ENCODE results near the gene SH2D7. TPM values are rescaled to one million over a fixed set of nuclear protein-coding genes. Genes with fewer than 3 reads are reported as not detected.
"Not testable (repeated sequence)": the region's sequence is repeated elsewhere in the genome, so short reads cannot be mapped to it uniquely, and the experiment has no call there.

Gene SH2D7
- total RNA-seq, 1 donor from 2014 or later, result not detected

- intact Hi-C loops (cut with micrococcal nuclease), result no loop called here
- no peak for ATAC-seq
- no peak for DNase-seq
These were observed 32.9 kb downstream of the SH2D7 start for GRCh38 chr15:78125267-78125666.

- DNase-seq, result no peak
- ATAC-seq, result no peak
- intact Hi-C loops (cut with micrococcal nuclease), result no loop called here
These were observed 35.5 kb downstream of the SH2D7 start for GRCh38 chr15:78127882-78128281.

- intact Hi-C loops (cut with micrococcal nuclease), result no loop called here
- ATAC-seq, result peak; percentile 33
- DNase-seq, result no peak
These were observed 36.9 kb downstream of the SH2D7 start for GRCh38 chr15:78129077-78129750.

GRCh38 chr15:78129751-78130287 lies 37.5 kb downstream of the SH2D7 start:
- DNase-seq, result no peak
- intact Hi-C loops (cut with micrococcal nuclease), result no loop called here
- no peak for ATAC-seq

GRCh38 chr15:78130466-78131294 lies 38.3 kb downstream of the SH2D7 start:
- DNase-seq, result no peak
- intact Hi-C loops (cut with micrococcal nuclease), result no loop called here

GRCh38 chr15:78131295-78132061 lies 39.1 kb downstream of the SH2D7 start, which contains the start of gene CIB2:
Gene CIB2, minus strand, starts transcription at chr15:78131445. Its CDS starts 230 bp downstream, at chr15:78131215.
- DNase-seq (peak; percentile 88), ATAC-seq (peak; percentile 95)
- intact Hi-C loops (cut with micrococcal nuclease), result no loop called here

More at GRCh38 chr15:78130466-78131294, 38.3 kb downstream of the SH2D7 start:
- no peak for ATAC-seq

GRCh38 chr15:78133801-78134200 lies 41.4 kb downstream of the SH2D7 start:
- intact Hi-C loops (cut with micrococcal nuclease), result no loop called here
- DNase-seq (no peak), ATAC-seq (no peak)

- intact Hi-C loops (cut with micrococcal nuclease), result no loop called here
- no peak for ATAC-seq
- DNase-seq, result no peak
These were observed 47.2 kb downstream of the SH2D7 start for GRCh38 chr15:78139578-78139977.

GRCh38 chr15:78140292-78140691 lies 47.9 kb downstream of the SH2D7 start:
- DNase-seq (no peak), ATAC-seq (no peak)
- intact Hi-C loops (cut with micrococcal nuclease), result no loop called here

- intact Hi-C loops (cut with micrococcal nuclease), result no loop called here
- ATAC-seq, result no peak
- DNase-seq, result no peak
These were observed 50.0 kb downstream of the SH2D7 start for GRCh38 chr15:78142332-78142731.

- DNase-seq, result no peak
- intact Hi-C loops (cut with micrococcal nuclease), result no loop called here
- no peak for ATAC-seq
These were observed 54.2 kb downstream of the SH2D7 start for GRCh38 chr15:78146425-78147154.

GRCh38 chr15:78147566-78147965 lies 55.2 kb downstream of the SH2D7 start:
- peak; percentile 35 for ATAC-seq
- intact Hi-C loops (cut with micrococcal nuclease), result no loop called here
- DNase-seq, result peak; percentile 65

- intact Hi-C loops (cut with micrococcal nuclease), result no loop called here
- no peak for ATAC-seq
- DNase-seq, result no peak
These were observed 56.2 kb downstream of the SH2D7 start for GRCh38 chr15:78148392-78149067.

- DNase-seq, result peak; percentile 100
- intact Hi-C loops (cut with micrococcal nuclease), result no loop called here
- ATAC-seq, result peak; percentile 96
These were observed 56.9 kb downstream of the SH2D7 start, which contains the start of gene IDH3A for GRCh38 chr15:78149068-78149804. Gene IDH3A, plus strand, starts transcription at chr15:78149362. Its CDS starts 42 bp downstream, at chr15:78149404.

- intact Hi-C loops (cut with micrococcal nuclease), result no loop called here
- ATAC-seq, result peak; percentile 1
- no peak for DNase-seq
These were observed 57.7 kb downstream of the SH2D7 start for GRCh38 chr15:78149805-78150751.

- DNase-seq; intact Hi-C loops (cut with micrococcal nuclease); ATAC-seq: not testable (repeated sequence)
These were observed 58.7 kb downstream of the SH2D7 start for GRCh38 chr15:78151075-78151474.

Measured in left ventricle myocardium superior (tissue), 1 donor.